H1 (cell line): ENCODE results near the gene NEURL1B. TPM values are rescaled to one million over a fixed set of nuclear protein-coding genes. Genes with fewer than 3 reads are reported as not detected.

Experiments
- CTCF ChIA-PET: fragments of 300-600 bp; sonication (Branson Sonifier 250); formaldehyde crosslinking; loops from one replicate; lab custom pipeline; 2021; ENCODE audit not compliant: partially characterized antibody; lab: Charles Lee
- POLR2A ChIA-PET: fragments of 300-600 bp; sonication (Branson Sonifier 250); formaldehyde crosslinking; loops from one replicate; lab custom pipeline; 2021; ENCODE audit warnings: inconsistent platforms; ENCODE audit not compliant: partially characterized antibody; lab: Charles Lee
- DNase-seq, 2 experiments: peaks; one replicate each; pipeline versions ENCODE4 v3.0.0 to v3.0.0-alpha.2; 2010 to 2022; ENCODE audit warnings: low spot score in 2 of 2, low read depth in 1 of 2, mixed read lengths in 1 of 2
- FAIRE-seq: peaks from 2 replicates; lab custom pipeline; 2011; peaks lifted over from hg19 to GRCh38; lab: Jason Lieb, UNC
- H2AFZ ChIP-seq: 2 replicates; pipeline ENCODE4 v1.8.1; 2012; ENCODE audit warnings: low read length, inconsistent platforms
- H2AK5ac ChIP-seq: 2 replicates; pipeline ENCODE4 v1.6.1; 2013; ENCODE audit warnings: low read depth, low read length
- H2BK120ac ChIP-seq: replicated peaks from 2 replicates; pipeline ENCODE3; 2013; ENCODE audit warnings: low read depth, low read length, inconsistent platforms
- H2BK12ac ChIP-seq: 2 replicates; pipeline ENCODE4 v1.6.1; 2013; ENCODE audit warnings: low read depth, low read length
- H2BK15ac ChIP-seq: 2 replicates; pipeline ENCODE4 v1.6.1; 2013; ENCODE audit warnings: low read length
- H2BK20ac ChIP-seq: 2 replicates; pipeline ENCODE4 v1.6.1; 2013; ENCODE audit warnings: low read length
- H2BK5ac ChIP-seq: 2 replicates; pipeline ENCODE4 v1.6.1; 2013; ENCODE audit warnings: low read depth, low read length
- H3K14ac ChIP-seq: 2 replicates; pipeline ENCODE4 v1.6.1; 2013; ENCODE audit warnings: inconsistent platforms; ENCODE audit not compliant: insufficient read length
- H3K18ac ChIP-seq: 2 replicates; pipeline ENCODE4 v1.6.1; 2013; ENCODE audit warnings: low read length; ENCODE audit errors: extremely low read depth
- H3K23ac ChIP-seq: 2 replicates; pipeline ENCODE4 v1.6.1; 2013; ENCODE audit warnings: inconsistent platforms; ENCODE audit not compliant: insufficient read length
- H3K23me2 ChIP-seq: 2 replicates; pipeline ENCODE4 v1.6.1; 2013; ENCODE audit warnings: low read depth, low read length
- H3K27ac ChIP-seq: 2 replicates; pipeline ENCODE4 v1.6.1; 2011; ENCODE audit warnings: low read depth, low read length, inconsistent platforms
- H3K27me3 ChIP-seq, 4 experiments: replicated peaks in 1 of 4; 1 replicate in 1 of 4; 2 replicates in 3 of 4; pipeline versions ENCODE4 v1.6.1 to v1.8.1; 2011 to 2013; ENCODE audit warnings: low read length in 3 of 4, mild to moderate bottlenecking in 3 of 4, inconsistent platforms in 2 of 4, mixed read lengths in 2 of 4, moderate library complexity in 1 of 4; ENCODE audit not compliant: control insufficient read depth in 3 of 4, insufficient read depth in 3 of 4; ENCODE audit errors: extremely low read depth in 1 of 4
- H3K36me3 ChIP-seq, 4 experiments: 2 replicates each; pipeline versions ENCODE4 v1.6.1 to v1.8.1; 2011 to 2013; ENCODE audit warnings: mild to moderate bottlenecking in 4 of 4, low read length in 3 of 4, moderate library complexity in 2 of 4, control low read depth in 1 of 4, inconsistent platforms in 1 of 4; ENCODE audit not compliant: insufficient read depth in 4 of 4, control insufficient read depth in 2 of 4
- H3K4ac ChIP-seq: replicated peaks from 2 replicates; pipeline ENCODE3; 2013; ENCODE audit warnings: low read length, low read depth, mixed read lengths, inconsistent platforms; ENCODE audit not compliant: insufficient read length
- H3K4me1 ChIP-seq, 4 experiments: replicated peaks in 1 of 4; 1 replicate in 1 of 4; 2 replicates in 3 of 4; pipeline versions ENCODE4 v1.6.1 to v1.8.1; 2011 to 2013; ENCODE audit warnings: low read length in 3 of 4, inconsistent platforms in 2 of 4, mixed read lengths in 1 of 4; ENCODE audit not compliant: insufficient read depth in 4 of 4, control insufficient read depth in 3 of 4
- H3K4me2 ChIP-seq, 2 experiments: 2 replicates each; pipeline versions ENCODE4 v1.6.1 to v1.8.1; 2011 to 2013; ENCODE audit warnings: low read depth in 2 of 2, low read length in 2 of 2, control low read depth in 1 of 2, inconsistent platforms in 1 of 2, mild to moderate bottlenecking in 1 of 2; ENCODE audit not compliant: insufficient read depth in 1 of 2
- H3K4me3 ChIP-seq, 4 experiments: fragments of 200-600, 300-600 bp in 1 of 4; sonication (generic), shearing (Covaris generic), sonication (Bioruptor Twin) in 1 of 4; 2 replicates each; pipeline versions ENCODE4 v1.5.1 to v1.8.1; 2011 to 2016; ENCODE audit warnings: low read length in 4 of 4, low read depth in 3 of 4, control low read depth in 2 of 4, inconsistent platforms in 2 of 4, mild to moderate bottlenecking in 2 of 4, mixed read lengths in 1 of 4, moderate library complexity in 1 of 4; ENCODE audit not compliant: insufficient read depth in 2 of 4; ENCODE audit errors: extremely low read depth in 1 of 4
- H3K56ac ChIP-seq: replicated peaks from 2 replicates; pipeline ENCODE3; 2013; ENCODE audit warnings: low read depth, mild to moderate bottlenecking, mixed read lengths, low read length, inconsistent platforms; ENCODE audit not compliant: insufficient read length
- H3K79me1 ChIP-seq: 2 replicates; pipeline ENCODE4 v1.6.1; 2013; ENCODE audit warnings: low read depth, low read length, control low read depth
- H3K79me2 ChIP-seq, 2 experiments: 2 replicates each; pipeline versions ENCODE4 v1.6.1 to v1.8.1; 2012 to 2013; ENCODE audit warnings: low read length in 2 of 2, mild to moderate bottlenecking in 2 of 2, inconsistent platforms in 1 of 2; ENCODE audit not compliant: insufficient read depth in 2 of 2, control insufficient read depth in 1 of 2
- H3K9ac ChIP-seq, 4 experiments: replicated peaks in 1 of 4; 1 replicate in 1 of 4; 2 replicates in 3 of 4; pipeline versions ENCODE4 v1.6.1 to v1.8.1; 2011 to 2013; ENCODE audit warnings: low read depth in 3 of 4, low read length in 3 of 4, control low read depth in 2 of 4, mild to moderate bottlenecking in 2 of 4, moderate library complexity in 2 of 4, inconsistent platforms in 1 of 4; ENCODE audit errors: extremely low read depth in 1 of 4
- H3K9me3 ChIP-seq, 2 experiments: 2 replicates each; pipeline versions ENCODE4 v1.6.1 to v1.8.1; 2012 to 2013; ENCODE audit warnings: mild to moderate bottlenecking in 2 of 2, moderate library complexity in 2 of 2, control low read depth in 1 of 2, inconsistent platforms in 1 of 2, low read depth in 1 of 2, low read length in 1 of 2, mixed read lengths in 1 of 2; ENCODE audit not compliant: insufficient read depth in 2 of 2
- H4K20me1 ChIP-seq, 2 experiments: replicated peaks in 1 of 2; 2 replicates each; pipeline versions ENCODE3 to v1.8.1; 2011 to 2013; ENCODE audit warnings: inconsistent platforms in 2 of 2, low read length in 2 of 2, mild to moderate bottlenecking in 1 of 2; ENCODE audit not compliant: insufficient read depth in 2 of 2, control insufficient read depth in 1 of 2
- H4K5ac ChIP-seq: 2 replicates; pipeline ENCODE4 v1.6.1; 2013; ENCODE audit warnings: low read length, low read depth, mixed read lengths, inconsistent platforms; ENCODE audit not compliant: insufficient read length
- H4K8ac ChIP-seq: 2 replicates; pipeline ENCODE4 v1.8.0; 2013; ENCODE audit warnings: mild to moderate bottlenecking, moderate library complexity, low read length, inconsistent platforms; ENCODE audit not compliant: insufficient read depth; ENCODE audit errors: extremely low read depth
- H4K91ac ChIP-seq: replicated peaks from 2 replicates; pipeline ENCODE3; 2013; ENCODE audit warnings: low read length, mixed read lengths, inconsistent platforms; ENCODE audit not compliant: insufficient read length
- CHD1 ChIP-seq: IDR thresholded peaks from 2 replicates; pipeline ENCODE4 v1.6.1; 2012; ENCODE audit warnings: low read depth, low read length, improper control_type of control experiment
- CREB1 ChIP-seq: IDR thresholded peaks from 2 replicates; pipeline ENCODE4 v1.6.1; 2012; ENCODE audit warnings: inconsistent platforms
- EGR1 ChIP-seq: IDR thresholded peaks from 2 replicates; pipeline ENCODE4 v1.6.1; 2011; ENCODE audit warnings: low read depth, low read length, borderline replicate concordance
- HDAC2 ChIP-seq, 2 experiments: fragments of 300-600 bp in 1 of 2; sonication (generic) in 1 of 2; IDR thresholded peaks; 2 replicates each; pipeline ENCODE4 v1.6.1; 2011 to 2012; ENCODE audit warnings: low read depth in 2 of 2, low read length in 2 of 2, mild to moderate bottlenecking in 2 of 2, moderate library complexity in 2 of 2, borderline replicate concordance in 1 of 2, inconsistent platforms in 1 of 2
- POU5F1 ChIP-seq: IDR thresholded peaks from 2 replicates; pipeline ENCODE4 v1.6.1; 2011; ENCODE audit warnings: low read depth, mild to moderate bottlenecking, low read length, moderate library complexity
- RNF2 ChIP-seq: fragments of 200-900, 300-1000 bp; sonication (generic); IDR thresholded peaks from 2 replicates; pipeline ENCODE4 v1.7.1; 2016; ENCODE audit warnings: borderline replicate concordance, low read depth, mild to moderate bottlenecking, antibody characterized with exemption, low read length; ENCODE audit not compliant: poor library complexity, severe bottlenecking; ENCODE audit errors: missing control alignments
- SAP30 ChIP-seq: fragments of 300-600 bp; sonication (generic); IDR thresholded peaks from 2 replicates; pipeline ENCODE4 v1.7.1; 2012; ENCODE audit warnings: low read length, moderate library complexity, mild to moderate bottlenecking, inconsistent platforms; ENCODE audit not compliant: insufficient read depth, insufficient replicate concordance
- TAF1 ChIP-seq: IDR thresholded peaks from 2 replicates; pipeline ENCODE4 v1.6.1; 2011; ENCODE audit warnings: mild to moderate bottlenecking, low read depth, low read length
- WGBS, 2 experiments: shearing (Covaris generic) in 1 of 2; methylation state at CpG; one replicate each; pipeline versions ENCODE4 v1.1.6 to v1.1.7; 2013 to 2015; ENCODE audit warnings: low lambda C conversion rate in 2 of 2, mixed read lengths in 2 of 2, inconsistent platforms in 1 of 2, low coverage in 1 of 2, missing lambda C conversion rate in 1 of 2; ENCODE audit not compliant: insufficient replicate concordance in 2 of 2, insufficient coverage in 1 of 2, insufficient read length in 1 of 2; ENCODE audit errors: extremely low coverage in 1 of 2, missing lambda C conversion rate in 1 of 2; 5-methylcytosine and 5-hydroxymethylcytosine counted together
- polyA plus RNA-seq, 7 experiments: library from polyadenylated mRNA; depleted of rRNA in 3 of 7; stranded (reverse) in 5 of 7; unstranded in 2 of 7; fragments of >200 nt in 5 of 7; fragments of 200-250 nt in 2 of 7; gene quantifications; 1 replicate in 5 of 7; 2 replicates in 1 of 7; 4 replicates in 1 of 7; pipeline versions ENCODE4 v1.2.1 to v1.2.3, GENCODE V29; 2011 to 2013; ENCODE audit warnings: missing spikeins in 2 of 7, mixed read lengths in 2 of 7
- total RNA-seq: library from RNA; stranded (reverse); fragmentation: NEBNext Ultra II Directional; extraction: Animal tissue kit (Norgen Biotek cat#: 25700); gene quantifications from 2 replicates; pipeline ENCODE4 v1.2.1, GENCODE V29; 2021
- TF ChIP-seq, protein P1 (sequence below): IDR thresholded peaks from 2 replicates; pipeline ENCODE4 v1.6.1; 2011; ENCODE audit warnings: low read length, improper control_type of control experiment

The NEURL1B gene
- total and polyA plus RNA-seq, 2 of the 8 experiments (the other 6 are each of a cell fraction or from before 2014, with no cell fraction given) = 3.3 to 6.1 TPM

DNA sequence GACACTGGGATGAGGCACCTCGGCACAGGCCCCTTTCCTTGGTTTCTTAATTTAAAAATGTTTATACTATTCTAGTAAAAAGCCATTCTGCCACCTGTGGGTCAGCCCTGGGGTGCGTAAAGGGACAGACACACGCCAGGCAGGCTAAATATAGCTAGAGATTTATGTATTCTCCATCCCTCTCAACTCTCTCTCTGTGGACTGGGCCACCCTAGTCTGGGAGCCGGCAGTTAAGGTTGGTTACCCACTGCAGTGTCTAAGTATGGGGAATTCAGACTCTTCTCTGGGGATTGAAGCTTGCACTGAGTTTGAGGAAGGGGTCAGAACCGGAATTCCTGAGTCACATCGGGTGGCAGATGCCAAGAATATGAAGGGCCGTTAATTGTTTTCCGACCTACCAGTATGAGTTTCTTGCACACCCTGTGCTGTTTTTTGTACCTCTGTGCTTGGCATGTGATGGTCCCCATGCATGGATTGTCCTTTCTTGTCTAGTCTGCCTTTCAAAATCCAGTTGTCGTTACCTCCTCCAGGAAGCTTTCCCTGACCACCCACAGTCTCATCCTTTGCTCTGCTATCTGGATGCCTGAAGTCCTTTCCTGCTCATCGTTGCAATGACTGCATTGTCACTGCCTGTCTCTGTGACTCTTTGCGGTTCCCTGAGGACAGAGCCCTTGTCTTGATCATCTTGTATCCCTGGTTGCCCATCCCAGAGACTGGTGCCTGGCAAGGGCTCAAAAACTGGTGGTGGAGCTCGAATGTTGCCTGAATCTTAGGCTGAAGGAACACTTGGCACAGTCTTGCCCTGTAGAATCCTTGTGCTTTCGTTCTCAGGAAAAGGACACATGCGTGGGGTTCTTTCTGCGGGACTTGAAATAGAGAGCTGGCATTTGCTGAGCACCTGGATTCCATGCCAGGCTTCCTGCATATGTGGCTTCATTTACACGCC, 2.1 kb downstream of the NEURL1B start:
- Histone ChIP-seq H2AFZ (no peak overlapping the region), H2BK5ac (no peak overlapping the region), H3K4me3 (no peak overlapping the region), H3K4me2 (no peak overlapping the region), H4K5ac (no peak overlapping the region), H4K91ac (no peak overlapping the region), H3K27ac (no peak overlapping the region), H3K4ac (no peak overlapping the region), H3K36me3 (no peaks in the 10 kb centered on the region), H3K27me3 (peaks cover 0 to 24% (median 15%) of the 10 kb centered on the region in 4 experiments; a peak in 6 of 7 replicates), H3K79me2 (no peaks in the 10 kb centered on the region), H3K23me2 (peaks cover 7% of the 10 kb centered on the region; the same call in 1 of the 2 replicates), H2BK20ac (no peak overlapping the region), H3K4me1 (peaks cover 5 to 34% (median 8%) of the 10 kb centered on the region in 4 experiments; a peak in 6 of 7 replicates), H3K56ac (no peak overlapping the region), H3K79me1 (no peaks in the 10 kb centered on the region), H3K9ac (0 out of 7 replicates have a peak overlapping the region, but pooled peaks of 1 of the 4 experiments have one; percentile 7), H3K14ac (no peak overlapping the region), H4K8ac (no peak overlapping the region), H3K9me3 (no peaks in the 10 kb centered on the region), H2BK12ac (peak overlapping the region; percentile 52; the same call in 1 of the 2 replicates), H2BK15ac (no peak overlapping the region), H2AK5ac (no peak overlapping the region), H3K23ac (no peak overlapping the region), H3K18ac (no peak overlapping the region), H4K20me1 (peaks cover 0 to 6% of the 10 kb centered on the region in 2 experiments), H2BK120ac (no peak overlapping the region)
- FAIRE-seq (no peak), DNase-seq (no peak)
- ChIA-PET POLR2A (interaction anchor here (0.8 to 0.9 kb wide), 3 partner anchors 14 to 187 kb away, joined by 3 read pairs; no protein-coding TSS in a partner anchor), CTCF (interaction anchor here (0.6 to 12.3 kb wide), 26 partner anchors 8 to 1057 kb away, joined by 3 to 164 read pairs (median 4); no protein-coding TSS in a partner anchor)
- 81% methylated on average over 16 of the region's 16 CpGs; no CpG with 5 or more reads in 1 of the 2 experiments for WGBS, 2 experiments
- TF ChIP-seq CHD1 = no peak
- TF ChIP-seq EGR1 = no peak
- no peak for TF ChIP-seq CREB1
- no peak for TF ChIP-seq HDAC2 (IDR thresholded peaks at IDR 0.05; ENCODE audit: borderline replicate concordance in 1 of 2, low read depth in 2 of 2, low read length in 2 of 2)
- TF ChIP-seq, protein P1, sequence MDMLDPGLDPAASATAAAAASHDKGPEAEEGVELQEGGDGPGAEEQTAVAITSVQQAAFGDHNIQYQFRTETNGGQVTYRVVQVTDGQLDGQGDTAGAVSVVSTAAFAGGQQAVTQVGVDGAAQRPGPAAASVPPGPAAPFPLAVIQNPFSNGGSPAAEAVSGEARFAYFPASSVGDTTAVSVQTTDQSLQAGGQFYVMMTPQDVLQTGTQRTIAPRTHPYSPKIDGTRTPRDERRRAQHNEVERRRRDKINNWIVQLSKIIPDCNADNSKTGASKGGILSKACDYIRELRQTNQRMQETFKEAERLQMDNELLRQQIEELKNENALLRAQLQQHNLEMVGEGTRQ = no peak
- TF ChIP-seq POU5F1 = no peak
- TF ChIP-seq SAP30 = no peak
- TF ChIP-seq RNF2 = no peak
- no peak for TF ChIP-seq TAF1
